ENCODE measurements around the gene CD300LD.

CD300LD gene

GRCh38 chr17:74619077-74619673 lies 27.1 kb upstream of the CD300LD start:
- no peaks in the 10 kb centered on the region for H4K20me1 ChIP-seq (ENCODE audit: control insufficient read depth, insufficient read depth, low read depth, low read length)
- 0 out of 2 replicates have a peak, but pooled peaks cover 5% of the 10 kb centered on the region for H3K27me3 ChIP-seq (ENCODE audit: control insufficient read depth, low read length)

GRCh38 chr17:74618451-74618850 lies 26.4 kb upstream of the CD300LD start:
- H4K20me1 ChIP-seq (ENCODE audit: control insufficient read depth, insufficient read depth, low read depth, low read length): no peaks in the 10 kb centered on the region
- no peaks in the 10 kb centered on the region for H3F3A ChIP-seq (ENCODE audit: control insufficient read depth, insufficient read depth)
- no peaks in the 10 kb centered on the region for H3K9me3 ChIP-seq (ENCODE audit: control insufficient read depth, insufficient read depth, low read length)
- TF ChIP-seq CTCF (IDR thresholded peaks at IDR 0.05; ENCODE audit: low read depth, low read length, poor library complexity, severe bottlenecking): no peak
- TF ChIP-seq EZH2phosphoT487 (IDR thresholded peaks at IDR 0.05; ENCODE audit: borderline replicate concordance, low read length): no peak
- H3K79me2 ChIP-seq (ENCODE audit: control insufficient read depth, low read length): no peaks in the 10 kb centered on the region
- no peaks in the 10 kb centered on the region for H3K36me3 ChIP-seq (ENCODE audit: control insufficient read depth, low read length)
- H3K9me2 ChIP-seq (replicated peaks; ENCODE audit: control insufficient read depth, low read length): no peaks in the 10 kb centered on the region
- no peaks in the 10 kb centered on the region for H3K27me3 ChIP-seq (ENCODE audit: control insufficient read depth, low read length)
- H3K4me3 ChIP-seq (ENCODE audit: low read length): no peak overlapping the region
- H3K4me1 ChIP-seq (ENCODE audit: control insufficient read depth, low read length): no peaks in the 10 kb centered on the region
- H3K4me2 ChIP-seq (ENCODE audit: low read length): no peak overlapping the region
- H3K27ac ChIP-seq (ENCODE audit: low read depth, low read length): no peak overlapping the region

More at GRCh38 chr17:74619077-74619673, 27.1 kb upstream of the CD300LD start:
- Histone ChIP-seq H3K4me1 (ENCODE audit: control insufficient read depth, low read length) (no peaks in the 10 kb centered on the region), H3F3A (ENCODE audit: control insufficient read depth, insufficient read depth) (no peaks in the 10 kb centered on the region), H3K36me3 (ENCODE audit: control insufficient read depth, low read length) (no peaks in the 10 kb centered on the region), H3K27ac (ENCODE audit: low read depth, low read length) (no peak overlapping the region), H3K9me3 (ENCODE audit: control insufficient read depth, insufficient read depth, low read length) (no peaks in the 10 kb centered on the region), H3K4me2 (ENCODE audit: low read length) (no peak overlapping the region), H3K79me2 (ENCODE audit: control insufficient read depth, low read length) (no peaks in the 10 kb centered on the region), H3K4me3 (ENCODE audit: low read length) (no peak overlapping the region), H3K9me2 (replicated peaks; ENCODE audit: control insufficient read depth, low read length) (no peaks in the 10 kb centered on the region)
- no peak for TF ChIP-seq CTCF (IDR thresholded peaks at IDR 0.05; ENCODE audit: low read depth, low read length, poor library complexity, severe bottlenecking)
- TF ChIP-seq EZH2phosphoT487 (IDR thresholded peaks at IDR 0.05; ENCODE audit: borderline replicate concordance, low read length): no peak

- H3K36me3 ChIP-seq (ENCODE audit: control insufficient read depth, low read length): no peaks in the 10 kb centered on the region
- no peaks in the 10 kb centered on the region for H3K9me3 ChIP-seq (ENCODE audit: control insufficient read depth, insufficient read depth, low read length)
- no peaks in the 10 kb centered on the region for H3K79me2 ChIP-seq (ENCODE audit: control insufficient read depth, low read length)
- no peaks in the 10 kb centered on the region for H3F3A ChIP-seq (ENCODE audit: control insufficient read depth, insufficient read depth)
- H3K4me1 ChIP-seq (ENCODE audit: control insufficient read depth, low read length): no peaks in the 10 kb centered on the region
- H3K4me3 ChIP-seq (ENCODE audit: low read length): no peak overlapping the region
- no peak for TF ChIP-seq CTCF (IDR thresholded peaks at IDR 0.05; ENCODE audit: low read depth, low read length, poor library complexity, severe bottlenecking)
- TF ChIP-seq EZH2phosphoT487 (IDR thresholded peaks at IDR 0.05; ENCODE audit: borderline replicate concordance, low read length): no peak
- no peak overlapping the region for H3K4me2 ChIP-seq (ENCODE audit: low read length)
- no peaks in the 10 kb centered on the region for H3K9me2 ChIP-seq (replicated peaks; ENCODE audit: control insufficient read depth, low read length)
- H3K27me3 ChIP-seq (ENCODE audit: control insufficient read depth, low read length): no peaks in the 10 kb centered on the region
- H3K27ac ChIP-seq (ENCODE audit: low read depth, low read length): no peak overlapping the region
- no peaks in the 10 kb centered on the region for H4K20me1 ChIP-seq (ENCODE audit: control insufficient read depth, insufficient read depth, low read depth, low read length)
Observed at GRCh38 chr17:74616696-74617095, 24.6 kb upstream of the CD300LD start.
